A549 (cell line): Measurements from ENCODE around the gene UNC5C.

Experiments used
- BCL3 ChIP-seq: fragments of >200 bp; sonication (Bioruptor Twin); formaldehyde crosslinking; IDR thresholded peaks from 3 replicates; pipeline ENCODE4 v1.6.1; 2016
- CEBPB ChIP-seq, 2 experiments: fragments of >200 bp in 1 of 2; sonication (Bioruptor Twin) in 1 of 2; formaldehyde crosslinking in 1 of 2; IDR thresholded peaks; 2 replicates each; pipeline ENCODE4 v1.6.1; 2012 to 2016
- CHD2 ChIP-seq: fragments of 150-350 bp; IDR thresholded peaks from 2 replicates; pipeline ENCODE4 v1.6.1; 2014; ENCODE audit warnings: low read length; ENCODE audit not compliant: partially characterized antibody
- CTCF ChIP-seq: fragments of >200 bp; sonication (Bioruptor Twin); formaldehyde crosslinking; IDR thresholded peaks from 3 replicates; pipeline ENCODE4 v1.5.1; 2016
- HOXA7 ChIP-seq: fragments of 250-450 bp; sonication (Bioruptor Pico); IDR thresholded peaks from 2 replicates; pipeline ENCODE4 v1.5.0; 2020; ENCODE audit warnings: mild to moderate bottlenecking, moderate library complexity
- JUN ChIP-seq, 2 experiments: fragments of >200 bp; sonication (Bioruptor Twin); formaldehyde crosslinking; IDR thresholded peaks; 2 replicates in 1 of 2; 3 replicates in 1 of 2; pipeline ENCODE4 v1.6.1; 2016 to 2017
- POLR2A ChIP-seq: IDR thresholded peaks from 2 replicates; pipeline ENCODE4 v1.6.1; 2012; ENCODE audit warnings: mild to moderate bottlenecking, low read length
- RAD21 ChIP-seq, 2 experiments: fragments of >200 bp in 1 of 2; sonication (Bioruptor Twin) in 1 of 2; formaldehyde crosslinking in 1 of 2; IDR thresholded peaks in 1 of 2; conservative IDR thresholded peaks in 1 of 2; 2 replicates in 1 of 2; 3 replicates in 1 of 2; pipeline ENCODE4 v1.6.1; 2012 to 2018; ENCODE audit warnings: inconsistent platforms in 1 of 2
- REST ChIP-seq: fragments of 200-600 bp; sonication (generic); IDR thresholded peaks from 2 replicates; pipeline ENCODE4 v1.6.1; 2016; ENCODE audit warnings: antibody characterized with exemption, mild to moderate bottlenecking, moderate library complexity
- RNF2 ChIP-seq: fragments of 200-600 bp; sonication (generic); IDR thresholded peaks from 2 replicates; pipeline ENCODE4 v1.6.1; 2016; ENCODE audit warnings: low read depth, mild to moderate bottlenecking, antibody characterized with exemption, moderate library complexity, borderline replicate concordance
- SMC3 ChIP-seq: fragments of >200 bp; sonication (Bioruptor Twin); formaldehyde crosslinking; IDR thresholded peaks from 3 replicates; pipeline ENCODE4 v1.6.1; 2018; ENCODE audit warnings: inconsistent platforms

- TF ChIP-seq CTCF (no peak), BCL3 (no peak), REST (no peak), CHD2 (no peak), HOXA7 (CRISPR knock-in tag) (no peak), POLR2A (no peak), CEBPB (IDR thresholded peaks at IDR 0.05) (no peak), JUN (IDR thresholded peaks at IDR 0.05) (no peak), RAD21 (conservative IDR thresholded peaks at IDR 0.05 in 1 of 2, IDR thresholded peaks at IDR 0.05 in 1 of 2) (no peak), RNF2 (no peak), SMC3 (no peak)
Measured at GRCh38 chr4:95551653-95552052, 2.9 kb upstream of the UNC5C start.
